MM.1S (cell line): Measurements from ENCODE around the gene EML6.

Source experiments
- DNase-seq: peaks from one replicate; pipeline ENCODE4 v3.0.0-alpha.2; 2015
- H2AFZ ChIP-seq: fragments of 300-600 bp; sonication (generic); 2 replicates; pipeline ENCODE4 v1.6.0; 2016; ENCODE audit warnings: antibody characterized with exemption, low read length
- H3F3A ChIP-seq: fragments of 300-600 bp; sonication (generic); 2 replicates; pipeline ENCODE4 v1.6.1; 2016; ENCODE audit warnings: mild to moderate bottlenecking, antibody characterized with exemption, low read length, moderate library complexity, mixed read lengths; ENCODE audit not compliant: insufficient read depth
- H3K27ac ChIP-seq: fragments of 300-600 bp; sonication (generic); 2 replicates; pipeline ENCODE4 v1.5.1; 2016; ENCODE audit warnings: mild to moderate bottlenecking, low read length
- H3K27me3 ChIP-seq: fragments of 300-600 bp; sonication (generic); replicated peaks from 2 replicates; pipeline ENCODE4 v1.6.0; 2016; ENCODE audit warnings: low read length; ENCODE audit not compliant: insufficient read depth
- H3K36me3 ChIP-seq: fragments of 300-600 bp; sonication (generic); replicated peaks from 2 replicates; pipeline ENCODE4 v1.6.1; 2016; ENCODE audit warnings: mild to moderate bottlenecking, low read length, mixed read lengths; ENCODE audit not compliant: insufficient read depth
- H3K4me1 ChIP-seq: fragments of 300-600 bp; sonication (generic); 2 replicates; pipeline ENCODE4 v1.6.1; 2016; ENCODE audit warnings: low read length, mixed read lengths
- H3K4me2 ChIP-seq: fragments of 300-600 bp; sonication (generic); 2 replicates; pipeline ENCODE4 v1.6.0; 2016; ENCODE audit warnings: low read depth, low read length
- H3K4me3 ChIP-seq: fragments of 300-600 bp; sonication (generic); 2 replicates; pipeline ENCODE4 v1.5.1; 2016; ENCODE audit warnings: low read length, mixed read lengths
- H3K79me2 ChIP-seq: fragments of 300-600 bp; sonication (generic); 2 replicates; pipeline ENCODE4 v1.6.1; 2016; ENCODE audit warnings: mixed run types, low read length, mixed read lengths
- H3K9ac ChIP-seq: fragments of 300-600 bp; sonication (generic); 2 replicates; pipeline ENCODE4 v1.6.1; 2016; ENCODE audit warnings: low read length, mixed read lengths
- H3K9me2 ChIP-seq: fragments of 300-600 bp; sonication (generic); replicated peaks from 2 replicates; pipeline ENCODE4 v1.6.1; 2016; ENCODE audit warnings: mild to moderate bottlenecking, low read length, mixed read lengths; ENCODE audit not compliant: insufficient read depth
- H3K9me3 ChIP-seq: fragments of 300-600 bp; sonication (generic); replicated peaks from 2 replicates; pipeline ENCODE4 v1.6.1; 2016; ENCODE audit warnings: mild to moderate bottlenecking, low read length, mixed read lengths; ENCODE audit not compliant: insufficient read depth
- H4K20me1 ChIP-seq: fragments of 300-600 bp; sonication (generic); 2 replicates; pipeline ENCODE4 v1.6.1; 2016; ENCODE audit warnings: mild to moderate bottlenecking, low read length, moderate library complexity, mixed read lengths; ENCODE audit not compliant: insufficient read depth
- EZH2 ChIP-seq: fragments of 300-600 bp; sonication (generic); optimal IDR thresholded peaks from 2 replicates; pipeline ENCODE3; 2017; ENCODE audit warnings: low read depth, mild to moderate bottlenecking, antibody characterized with exemption, low read length, mixed read lengths
- EZH2phosphoT487 ChIP-seq: fragments of 300-600 bp; sonication (generic); IDR thresholded peaks from 2 replicates; pipeline ENCODE4 v1.6.1; 2018; ENCODE audit warnings: antibody characterized with exemption, low read length
- TF ChIP-seq, protein P1 (sequence below): fragments of 300-600 bp; sonication (generic); IDR thresholded peaks from 2 replicates; pipeline ENCODE4 v1.5.1; 2016; ENCODE audit warnings: antibody characterized with exemption, low read length, mixed read lengths

The EML6 gene

GRCh38 chr2:54967269-54967668 is 243.8 kb downstream of the EML6 start:
- Histone ChIP-seq H3K9me2 (no peaks in the 10 kb centered on the region), H4K20me1 (no peaks in the 10 kb centered on the region), H3K36me3 (no peaks in the 10 kb centered on the region), H3K27me3 (no peaks in the 10 kb centered on the region), H3K4me1 (peaks cover 21% of the 10 kb centered on the region), H3K9me3 (no peaks in the 10 kb centered on the region), H3K79me2 (no peaks in the 10 kb centered on the region), H3K27ac (no peak overlapping the region), H3F3A (peaks cover 15% of the 10 kb centered on the region), H2AFZ (no peak overlapping the region), H3K4me2 (peak overlapping the region; percentile 72; the same call in 1 of the 2 replicates), H3K4me3 (no peak overlapping the region), H3K9ac (no peak overlapping the region)
- no peak for DNase-seq
- TF ChIP-seq, protein P1, sequence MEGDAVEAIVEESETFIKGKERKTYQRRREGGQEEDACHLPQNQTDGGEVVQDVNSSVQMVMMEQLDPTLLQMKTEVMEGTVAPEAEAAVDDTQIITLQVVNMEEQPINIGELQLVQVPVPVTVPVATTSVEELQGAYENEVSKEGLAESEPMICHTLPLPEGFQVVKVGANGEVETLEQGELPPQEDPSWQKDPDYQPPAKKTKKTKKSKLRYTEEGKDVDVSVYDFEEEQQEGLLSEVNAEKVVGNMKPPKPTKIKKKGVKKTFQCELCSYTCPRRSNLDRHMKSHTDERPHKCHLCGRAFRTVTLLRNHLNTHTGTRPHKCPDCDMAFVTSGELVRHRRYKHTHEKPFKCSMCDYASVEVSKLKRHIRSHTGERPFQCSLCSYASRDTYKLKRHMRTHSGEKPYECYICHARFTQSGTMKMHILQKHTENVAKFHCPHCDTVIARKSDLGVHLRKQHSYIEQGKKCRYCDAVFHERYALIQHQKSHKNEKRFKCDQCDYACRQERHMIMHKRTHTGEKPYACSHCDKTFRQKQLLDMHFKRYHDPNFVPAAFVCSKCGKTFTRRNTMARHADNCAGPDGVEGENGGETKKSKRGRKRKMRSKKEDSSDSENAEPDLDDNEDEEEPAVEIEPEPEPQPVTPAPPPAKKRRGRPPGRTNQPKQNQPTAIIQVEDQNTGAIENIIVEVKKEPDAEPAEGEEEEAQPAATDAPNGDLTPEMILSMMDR, result no peak
- no peak for TF ChIP-seq EZH2

GRCh38 chr2:54967759-54968365 is 244.4 kb downstream of the EML6 start:
- Histone ChIP-seq H3K27me3 (no peaks in the 10 kb centered on the region), H4K20me1 (no peaks in the 10 kb centered on the region), H3K9me3 (no peaks in the 10 kb centered on the region), H3K9ac (no peak overlapping the region), H3K27ac (no peak overlapping the region), H3F3A (peaks cover 15% of the 10 kb centered on the region), H3K79me2 (peaks cover 1% of the 10 kb centered on the region; the same call in 1 of the 2 replicates), H3K9me2 (no peaks in the 10 kb centered on the region), H3K4me3 (no peak overlapping the region), H2AFZ (no peak overlapping the region), H3K4me1 (peaks cover 21% of the 10 kb centered on the region), H3K36me3 (no peaks in the 10 kb centered on the region), H3K4me2 (no peak overlapping the region)
- DNase-seq, result no peak
- TF ChIP-seq EZH2phosphoT487, result no peak
- TF ChIP-seq, protein P1, result no peak
- no peak for TF ChIP-seq EZH2

GRCh38 chr2:54968561-54969218 is 245.2 kb downstream of the EML6 start:
- no peak for TF ChIP-seq EZH2
- TF ChIP-seq, protein P1, result no peak
- TF ChIP-seq EZH2phosphoT487, result no peak
- no peaks in the 10 kb centered on the region for H3K9me3 ChIP-seq
- no peaks in the 10 kb centered on the region for H3K36me3 ChIP-seq

More at GRCh38 chr2:54968561-54969218, 245.2 kb downstream of the EML6 start:
- Histone ChIP-seq H3K4me2 (no peak overlapping the region), H3K27me3 (no peaks in the 10 kb centered on the region), H3K9ac (no peak overlapping the region), H3K4me1 (peaks cover 21% of the 10 kb centered on the region), H3K4me3 (no peak overlapping the region), H2AFZ (no peak overlapping the region), H3K79me2 (peaks cover 5% of the 10 kb centered on the region; the same call in 1 of the 2 replicates), H3K9me2 (no peaks in the 10 kb centered on the region), H3F3A (peaks cover 15% of the 10 kb centered on the region), H3K27ac (no peak overlapping the region), H4K20me1 (no peaks in the 10 kb centered on the region)
- DNase-seq, result no peak
